ENCODE data around the gene TUBB4A. TPM values are rescaled to one million over a fixed set of nuclear protein-coding genes. Genes with fewer than 3 reads are reported as not detected.

The TUBB4A gene
- total and polyA plus RNA-seq, 9 of the 15 experiments (the other 6 are each of a cell fraction or from before 2014, with no cell fraction given), result 0.14 to 7.0 (median 0.75) TPM

GRCh38 chr19:6530386-6531162 lies 28.5 kb upstream of the TUBB4A start, which contains the start of gene TNFSF9 (continued):
- TF ChIP-seq ZNF395 (CRISPR knock-in tag; IDR thresholded peaks at IDR 0.05), result no peak
- TF ChIP-seq MEF2D (tag; conservative IDR thresholded peaks at IDR 0.05; ENCODE audit: low read depth), result peak; percentile 82
- no peak for TF ChIP-seq NR4A1 (CRISPR knock-in tag; IDR thresholded peaks at IDR 0.05)
- TF ChIP-seq NR4A1 (tag; IDR thresholded peaks at IDR 0.05), result no peak
- TF ChIP-seq BDP1 (IDR thresholded peaks at IDR 0.05; ENCODE audit: insufficient read depth, insufficient read length), result no peak
- peak; percentile 19 for TF ChIP-seq RBM25 (IDR thresholded peaks at IDR 0.05; ENCODE audit: low read depth, low read length, severe bottlenecking)
- TF ChIP-seq RBBP5 (IDR thresholded peaks at IDR 0.05; ENCODE audit: borderline replicate concordance, insufficient read depth, low read length, poor library complexity, severe bottlenecking), result peak; percentile 46
- TF ChIP-seq ZC3H8 (IDR thresholded peaks at IDR 0.05), result peak; percentile 61; the same call in 1 of the 2 replicates
- TF ChIP-seq TAF15 (IDR thresholded peaks at IDR 0.05; ENCODE audit: low read depth, low read length), result no peak
- TF ChIP-seq BCOR (IDR thresholded peaks at IDR 0.05), result peak; percentile 98
- TF ChIP-seq ZNF449 (CRISPR knock-in tag; IDR thresholded peaks at IDR 0.05), result no peak
- 0 out of 2 replicates have a peak, but pooled peaks have one; percentile 62 for TF ChIP-seq CTBP1 (IDR thresholded peaks at IDR 0.05; ENCODE audit: borderline replicate concordance)
- peak; percentile 46; the same call in 1 of the 2 replicates for TF ChIP-seq ZKSCAN1 (IDR thresholded peaks at IDR 0.05; ENCODE audit: low read depth, low read length)
- TF ChIP-seq ZNF280A (IDR thresholded peaks at IDR 0.05; ENCODE audit: low read depth, partially characterized antibody), result peak; percentile 20
- peak in 1 of 3 experiments; percentile 86; a peak in 2 of 6 replicates for TF ChIP-seq ZBTB11 (CRISPR knock-in tag; IDR thresholded peaks at IDR 0.05)
- peak; percentile 98 for TF ChIP-seq TBP (optimal IDR thresholded peaks at IDR 0.05; ENCODE audit: low read depth, low read length)
- TF ChIP-seq NCOR1 (IDR thresholded peaks at IDR 0.05), result peak; percentile 70; the same call in 1 of the 2 replicates
